PC-3 (cell line): ENCODE measurements around the gene OPRM1.

Experiments used
- EZH2 ChIP-seq: fragments of 300-600 bp; sonication (generic); IDR thresholded peaks from one replicate; pipeline ENCODE4 v1.6.1; 2017; ENCODE audit warnings: antibody characterized with exemption, mild to moderate bottlenecking, low read length; ENCODE audit not compliant: unreplicated experiment
- EZH2phosphoT487 ChIP-seq: fragments of 300-600 bp; sonication (generic); IDR thresholded peaks from 2 replicates; pipeline ENCODE4 v1.6.1; 2018; ENCODE audit warnings: mild to moderate bottlenecking, antibody characterized with exemption, low read length, borderline replicate concordance
- TF ChIP-seq, protein P1 (sequence below): fragments of 300-600 bp; sonication (generic); conservative IDR thresholded peaks from 2 replicates; pipeline ENCODE4 v1.5.1; 2017; ENCODE audit warnings: antibody characterized with exemption, low read depth, mild to moderate bottlenecking, low read length

DNA sequence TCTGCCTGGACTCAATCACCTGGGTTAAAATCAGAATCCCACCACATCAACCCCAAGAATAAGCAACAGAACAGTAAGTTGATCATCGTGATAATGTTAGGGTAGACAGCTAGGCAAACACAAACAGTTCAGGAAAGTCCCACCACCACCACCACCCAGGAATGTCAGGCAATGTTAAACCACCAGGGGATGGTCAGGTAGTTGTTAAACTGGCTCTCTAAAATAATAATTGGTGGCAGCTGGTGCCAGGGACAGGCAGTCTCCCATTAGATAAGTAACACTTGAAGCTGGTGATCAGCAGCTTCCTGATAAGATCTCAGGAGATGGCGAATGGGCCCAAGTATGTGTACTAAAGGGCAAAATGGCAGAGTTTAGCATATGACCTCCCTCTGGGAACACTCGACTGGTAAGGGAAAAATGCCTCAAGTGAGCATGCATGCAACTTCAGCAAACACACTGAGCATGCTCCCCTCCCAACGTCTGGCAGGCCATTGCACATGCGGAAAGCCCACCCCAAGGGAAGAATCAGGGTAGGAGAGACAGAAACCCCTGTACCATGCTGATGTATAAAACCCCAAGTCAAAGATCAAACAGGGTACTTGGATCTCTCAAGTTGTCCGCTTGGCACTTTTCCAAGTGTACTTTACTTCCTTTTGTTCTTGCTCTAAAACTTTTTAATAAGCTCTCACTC, 250.9 kb downstream of the OPRM1 start:
- TF ChIP-seq, protein P1, sequence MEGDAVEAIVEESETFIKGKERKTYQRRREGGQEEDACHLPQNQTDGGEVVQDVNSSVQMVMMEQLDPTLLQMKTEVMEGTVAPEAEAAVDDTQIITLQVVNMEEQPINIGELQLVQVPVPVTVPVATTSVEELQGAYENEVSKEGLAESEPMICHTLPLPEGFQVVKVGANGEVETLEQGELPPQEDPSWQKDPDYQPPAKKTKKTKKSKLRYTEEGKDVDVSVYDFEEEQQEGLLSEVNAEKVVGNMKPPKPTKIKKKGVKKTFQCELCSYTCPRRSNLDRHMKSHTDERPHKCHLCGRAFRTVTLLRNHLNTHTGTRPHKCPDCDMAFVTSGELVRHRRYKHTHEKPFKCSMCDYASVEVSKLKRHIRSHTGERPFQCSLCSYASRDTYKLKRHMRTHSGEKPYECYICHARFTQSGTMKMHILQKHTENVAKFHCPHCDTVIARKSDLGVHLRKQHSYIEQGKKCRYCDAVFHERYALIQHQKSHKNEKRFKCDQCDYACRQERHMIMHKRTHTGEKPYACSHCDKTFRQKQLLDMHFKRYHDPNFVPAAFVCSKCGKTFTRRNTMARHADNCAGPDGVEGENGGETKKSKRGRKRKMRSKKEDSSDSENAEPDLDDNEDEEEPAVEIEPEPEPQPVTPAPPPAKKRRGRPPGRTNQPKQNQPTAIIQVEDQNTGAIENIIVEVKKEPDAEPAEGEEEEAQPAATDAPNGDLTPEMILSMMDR = no peak
- TF ChIP-seq EZH2phosphoT487 (no peak), EZH2 (no peak)
